Natural killer cell (primary cell): ENCODE measurements around the gene RBFOX2. TPM values are rescaled to one million over a fixed set of nuclear protein-coding genes. Genes with fewer than 3 reads are reported as not detected.

ENCODE experiments used
- ATAC-seq, 3 donors: fragments of 150-1000 bp in 2 of 3; fragments of 200-7000 bp in 1 of 3; cut with Tn5 transposase; 1 replicate in 1 of 3; 2 replicates in 2 of 3; pipeline ENCODE4 v1.10.0; 2021; ENCODE audit warnings: mild to moderate bottlenecking in 2 of 3, moderate library complexity in 2 of 3
- DNase-seq, 2 donors: peaks; one replicate each; pipeline versions ENCODE4 v3.0.0 to v3.0.0-alpha.2; 2013 to 2021; ENCODE audit warnings: mixed read lengths in 1 of 2
- H3K27ac ChIP-seq: one replicate; pipeline ENCODE4 v1.5.1; 2013; ENCODE audit warnings: mild to moderate bottlenecking, low read length
- H3K27me3 ChIP-seq: one replicate; pipeline ENCODE4 v1.6.1; 2013; ENCODE audit warnings: low read length; ENCODE audit not compliant: control insufficient read depth, insufficient read depth
- H3K36me3 ChIP-seq: one replicate; pipeline ENCODE4 v1.6.1; 2013; ENCODE audit warnings: low read length; ENCODE audit not compliant: control insufficient read depth, insufficient read depth
- H3K4me1 ChIP-seq: one replicate; pipeline ENCODE4 v1.6.1; 2013; ENCODE audit warnings: low read length; ENCODE audit not compliant: control insufficient read depth, insufficient read depth
- H3K4me3 ChIP-seq: one replicate; pipeline ENCODE4 v1.5.1; 2013; ENCODE audit warnings: low read length
- H3K9me3 ChIP-seq: one replicate; pipeline ENCODE4 v1.6.1; 2013; ENCODE audit warnings: low read length; ENCODE audit not compliant: control insufficient read depth, insufficient read depth
- H3K27ac Mint-ChIP-seq, 2 donors: one replicate each; pipeline ENCODE4 v1.8.0; 2022; ENCODE audit warnings: mild to moderate bottlenecking in 2 of 2, mixed read lengths in 2 of 2, moderate library complexity in 1 of 2
- H3K27me3 Mint-ChIP-seq, 2 donors: one replicate each; pipeline ENCODE4 v1.8.0; 2022; ENCODE audit warnings: low read depth in 2 of 2, mixed read lengths in 2 of 2
- H3K36me3 Mint-ChIP-seq: one replicate; pipeline ENCODE4 v1.8.0; 2022; ENCODE audit warnings: mixed read lengths
- H3K4me1 Mint-ChIP-seq, 2 donors: one replicate each; pipeline ENCODE4 v1.8.0; 2022; ENCODE audit warnings: mixed read lengths in 2 of 2
- H3K4me3 Mint-ChIP-seq: one replicate; pipeline ENCODE4 v1.8.0; 2022; ENCODE audit warnings: mild to moderate bottlenecking, moderate library complexity, mixed read lengths
- H3K9me3 Mint-ChIP-seq, 2 donors: one replicate each; pipeline ENCODE4 v1.8.0; 2022; ENCODE audit warnings: mixed read lengths in 2 of 2
- whole genome bisulfite sequencing: methylation state at CpG from one replicate; pipeline ENCODE4 v1.1.7; 2013; ENCODE audit warnings: missing lambda C conversion rate; ENCODE audit not compliant: insufficient coverage; 5-methylcytosine and 5-hydroxymethylcytosine counted together
- intact Hi-C: fragments of 100-400 bp; cut with micrococcal nuclease; formaldehyde crosslinking; loops from one replicate; pipeline ENCODE4 v1.14.2; 2022
- total RNA-seq, 4 donors: library from RNA; stranded (reverse); fragments of 120-200 nt in 1 of 4; gene quantifications; one replicate each; pipeline versions ENCODE4 v1.2.3 to v1.2.4, GENCODE V29; 2013 to 2022
- TF ChIP-seq, protein P1 (sequence below): fragments of 200-600 bp; IDR thresholded peaks from one replicate; pipeline ENCODE4 v1.8.0; 2022; ENCODE audit warnings: antibody characterized with exemption

RBFOX2 gene
- total RNA-seq, 3 donors from 2014 or later (not counting 1 experiment from before 2014, with no cell fraction given): 1.0 to 4.7 (median 3.0) TPM

DNA sequence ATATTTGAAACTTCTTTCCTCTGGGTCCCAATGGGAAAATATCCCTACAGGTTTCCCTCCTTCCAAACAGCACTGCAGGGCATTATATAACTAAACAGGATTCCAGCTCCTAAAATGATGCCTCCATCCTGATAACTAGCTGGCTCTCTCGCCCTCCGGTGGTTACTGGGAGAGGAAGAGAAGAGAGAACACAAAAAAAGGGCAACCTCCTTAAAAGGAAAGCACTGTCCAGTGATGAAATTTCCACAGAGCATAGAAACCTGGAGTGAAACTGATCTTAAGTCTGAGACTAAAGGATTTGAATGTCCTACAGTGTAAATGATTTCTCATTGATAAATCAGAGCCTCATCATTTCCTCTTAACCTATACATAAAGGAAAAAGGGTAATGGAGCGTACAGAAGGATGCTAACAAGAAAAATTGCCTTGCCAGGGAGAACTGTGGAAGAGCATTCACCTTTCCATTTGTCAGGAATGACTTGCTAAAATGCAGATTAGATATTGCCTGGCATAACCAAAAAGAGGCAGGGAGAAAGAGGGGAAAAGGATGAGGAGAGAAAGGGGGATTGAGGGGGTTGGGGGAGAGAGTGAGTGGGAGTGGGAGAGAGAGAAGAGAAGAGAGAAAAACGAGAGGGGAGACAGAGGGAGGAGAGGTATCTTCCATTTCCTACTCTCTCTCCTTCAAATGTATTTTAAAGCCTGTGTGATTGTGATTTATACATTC, 189.6 kb downstream of the RBFOX2 start:
- Histone ChIP-seq H3K9me3 (no peaks in the 10 kb centered on the region), H3K36me3 (no peaks in the 10 kb centered on the region), H3K4me3 (no peak overlapping the region), H3K4me1 (no peaks in the 10 kb centered on the region), H3K27ac (no peak overlapping the region), H3K27me3 (peaks cover 1% of the 10 kb centered on the region)
- ATAC-seq (no peak), DNase-seq (peak in 1 of 2 donors; percentile 9)
- Mint-ChIP-seq H3K36me3 (no peaks in the 10 kb centered on the region), H3K9me3 (no peaks in the 10 kb centered on the region), H3K4me1 (peaks cover 4 to 5% of the 10 kb centered on the region in 2 donors), H3K27ac (no peak overlapping the region), H3K27me3 (peaks cover 20 to 42% of the 10 kb centered on the region in 2 donors), H3K4me3 (no peak overlapping the region)
- TF ChIP-seq, protein P1, sequence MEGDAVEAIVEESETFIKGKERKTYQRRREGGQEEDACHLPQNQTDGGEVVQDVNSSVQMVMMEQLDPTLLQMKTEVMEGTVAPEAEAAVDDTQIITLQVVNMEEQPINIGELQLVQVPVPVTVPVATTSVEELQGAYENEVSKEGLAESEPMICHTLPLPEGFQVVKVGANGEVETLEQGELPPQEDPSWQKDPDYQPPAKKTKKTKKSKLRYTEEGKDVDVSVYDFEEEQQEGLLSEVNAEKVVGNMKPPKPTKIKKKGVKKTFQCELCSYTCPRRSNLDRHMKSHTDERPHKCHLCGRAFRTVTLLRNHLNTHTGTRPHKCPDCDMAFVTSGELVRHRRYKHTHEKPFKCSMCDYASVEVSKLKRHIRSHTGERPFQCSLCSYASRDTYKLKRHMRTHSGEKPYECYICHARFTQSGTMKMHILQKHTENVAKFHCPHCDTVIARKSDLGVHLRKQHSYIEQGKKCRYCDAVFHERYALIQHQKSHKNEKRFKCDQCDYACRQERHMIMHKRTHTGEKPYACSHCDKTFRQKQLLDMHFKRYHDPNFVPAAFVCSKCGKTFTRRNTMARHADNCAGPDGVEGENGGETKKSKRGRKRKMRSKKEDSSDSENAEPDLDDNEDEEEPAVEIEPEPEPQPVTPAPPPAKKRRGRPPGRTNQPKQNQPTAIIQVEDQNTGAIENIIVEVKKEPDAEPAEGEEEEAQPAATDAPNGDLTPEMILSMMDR: no peak
- WGBS: 88% methylated on average over 1 of the region's 4 CpGs
- intact Hi-C loops: no loop called here

DNA sequence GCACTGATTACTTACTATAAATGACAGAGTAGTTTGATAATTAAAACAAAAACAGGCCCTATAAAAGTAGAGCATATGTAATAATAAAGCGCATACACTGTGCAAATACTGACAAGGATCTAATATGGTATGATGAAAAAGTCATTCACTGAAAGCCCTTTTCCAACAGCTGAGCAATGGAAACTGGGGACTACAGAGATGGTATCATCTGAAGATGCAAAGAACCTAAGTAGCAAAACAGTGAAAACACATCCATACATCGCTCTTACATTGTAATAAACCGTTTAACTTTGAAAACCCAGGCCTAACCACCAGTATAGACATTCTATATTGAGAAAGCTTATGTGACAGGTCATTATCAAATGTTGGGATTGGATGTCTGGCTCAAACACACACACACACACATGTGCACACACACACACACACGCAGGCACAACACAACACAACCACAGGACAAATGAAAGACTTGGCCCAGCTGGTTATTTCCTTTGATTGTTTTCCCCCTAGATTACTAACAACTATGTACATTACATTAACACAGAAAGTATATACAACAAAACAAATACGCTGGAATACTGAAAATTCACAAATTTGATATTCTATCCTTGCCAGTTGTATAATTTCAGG, 191.4 kb downstream of the RBFOX2 start:
- no peaks in the 10 kb centered on the region for H3K27me3 ChIP-seq
- no peak overlapping the region for H3K27ac Mint-ChIP-seq
- no peaks in the 10 kb centered on the region for H3K4me1 ChIP-seq
- H3K9me3 ChIP-seq: no peaks in the 10 kb centered on the region
- intact Hi-C loops: no loop called here
- H3K27me3 Mint-ChIP-seq: peaks cover 22 to 41% of the 10 kb centered on the region in 2 donors
- 95% methylated on average over 5 of the region's 5 CpGs for WGBS
- no peak overlapping the region for H3K4me3 ChIP-seq
- no peak overlapping the region for H3K4me3 Mint-ChIP-seq
- ATAC-seq (no peak), DNase-seq (no peak)
- TF ChIP-seq, protein P1: no peak
- H3K9me3 Mint-ChIP-seq: no peaks in the 10 kb centered on the region
- peaks cover 4 to 5% of the 10 kb centered on the region in 2 donors for H3K4me1 Mint-ChIP-seq
- no peak overlapping the region for H3K27ac ChIP-seq
- H3K36me3 ChIP-seq: no peaks in the 10 kb centered on the region
- no peaks in the 10 kb centered on the region for H3K36me3 Mint-ChIP-seq

DNA sequence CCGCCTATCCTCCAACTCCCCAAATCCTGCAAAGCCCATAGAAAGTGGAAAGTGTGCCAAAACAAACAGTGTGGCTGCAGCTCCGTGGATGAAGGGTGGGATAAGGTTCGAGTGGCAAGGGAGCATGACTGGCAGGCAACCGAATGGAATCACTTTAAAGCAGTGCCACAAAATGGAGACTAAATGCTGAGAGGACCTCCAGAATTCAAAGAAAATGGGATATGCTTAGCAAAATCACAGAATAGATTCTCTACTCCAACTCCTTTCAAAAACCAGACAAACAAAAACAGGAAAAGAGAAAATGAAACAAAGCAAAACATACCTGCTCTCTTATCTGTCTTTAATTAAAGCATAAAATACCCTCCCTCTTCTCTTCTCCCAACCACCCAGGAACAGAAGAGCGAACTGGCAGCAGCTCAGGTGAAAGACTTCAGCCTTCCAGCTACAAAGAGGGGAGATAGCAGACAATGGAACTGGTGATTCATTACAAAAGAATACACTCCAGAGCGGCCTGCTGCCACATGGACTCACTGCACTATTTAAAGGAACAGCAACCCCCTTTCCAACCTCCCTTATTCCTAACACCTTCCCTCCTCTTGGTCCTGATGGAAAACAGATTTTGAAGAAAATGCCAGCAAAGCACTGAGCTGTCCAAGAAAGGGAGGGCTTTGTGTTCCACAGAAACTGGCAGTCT, 192.5 kb downstream of the RBFOX2 start:
- WGBS: 41% methylated on average over 5 of the region's 6 CpGs
- Histone ChIP-seq H3K4me3 (no peak overlapping the region), H3K36me3 (no peaks in the 10 kb centered on the region), H3K4me1 (no peaks in the 10 kb centered on the region), H3K9me3 (no peaks in the 10 kb centered on the region), H3K27me3 (no peaks in the 10 kb centered on the region), H3K27ac (no peak overlapping the region)
- ATAC-seq (no peak), DNase-seq (no peak)
- H3K27ac Mint-ChIP-seq: no peak overlapping the region
- TF ChIP-seq, protein P1: no peak
- no peaks in the 10 kb centered on the region for H3K9me3 Mint-ChIP-seq
- intact Hi-C loops: no loop called here
- H3K27me3 Mint-ChIP-seq: peaks cover 22 to 41% of the 10 kb centered on the region in 2 donors
- H3K36me3 Mint-ChIP-seq: no peaks in the 10 kb centered on the region
- peaks cover 4 to 5% of the 10 kb centered on the region in 2 donors for H3K4me1 Mint-ChIP-seq
- no peak overlapping the region for H3K4me3 Mint-ChIP-seq
